Muscle layer of colon (tissue), 2 donors: ENCODE measurements around the gene LAP3.
"Not testable (repeated sequence)": the region's sequence is repeated elsewhere in the genome, so short reads cannot be mapped to it uniquely, and the experiment has no call there.

Experiments used
- H3K27ac ChIP-seq: one replicate; pipeline ENCODE4 v1.7.0; 2013; ENCODE audit warnings: low read depth, mild to moderate bottlenecking, low read length, moderate library complexity
- H3K27me3 ChIP-seq, 2 donors: one replicate each; pipeline ENCODE4 v1.7.0; 2013; ENCODE audit warnings: low read length in 2 of 2, mild to moderate bottlenecking in 2 of 2; ENCODE audit not compliant: insufficient read depth in 2 of 2, control insufficient read depth in 1 of 2
- H3K36me3 ChIP-seq: one replicate; pipeline ENCODE4 v1.7.0; 2013; ENCODE audit warnings: mild to moderate bottlenecking, low read length; ENCODE audit not compliant: insufficient read depth
- H3K4me1 ChIP-seq: one replicate; pipeline ENCODE4 v1.7.0; 2013; ENCODE audit warnings: mild to moderate bottlenecking, low read length; ENCODE audit not compliant: insufficient read depth
- H3K4me3 ChIP-seq, 2 donors: one replicate each; pipeline ENCODE4 v1.7.0; 2013; ENCODE audit warnings: low read length in 2 of 2, low read depth in 1 of 2, mild to moderate bottlenecking in 1 of 2, moderate library complexity in 1 of 2
- H3K9ac ChIP-seq: one replicate; pipeline ENCODE4 v1.7.0; 2013; ENCODE audit warnings: low read length
- H3K9me3 ChIP-seq: one replicate; pipeline ENCODE4 v1.7.0; 2013; ENCODE audit warnings: mild to moderate bottlenecking, low read length
- donor health status: abdominal sarcoma.
- donor health status: Adenocarcinoma of cecum.

Gene LAP3

DNA sequence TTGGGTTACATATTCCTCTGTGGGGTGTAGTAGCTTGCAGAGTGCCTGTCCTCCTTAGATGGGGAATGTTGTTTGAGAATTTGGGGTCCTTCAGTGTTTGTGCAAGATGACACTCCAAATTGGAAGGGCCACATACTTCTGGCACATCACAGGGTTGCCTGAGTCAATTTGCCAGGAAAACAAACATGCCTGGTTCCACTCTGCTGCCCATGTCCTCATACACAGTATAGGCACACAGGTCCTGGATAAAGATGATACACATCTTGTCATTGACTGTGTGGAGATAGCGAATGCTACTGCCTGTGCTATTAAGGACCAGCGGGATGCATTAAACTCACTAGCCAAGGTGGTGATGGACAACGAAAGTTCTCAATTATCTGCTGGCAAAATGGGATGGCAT, 11.2 kb upstream of the LAP3 start:
- no peak overlapping the region for H3K4me3 ChIP-seq
- H3K27me3 ChIP-seq, result no peaks in the 10 kb centered on the region
- no peaks in the 10 kb centered on the region for H3K9me3 ChIP-seq
- no peak overlapping the region for H3K27ac ChIP-seq
- H3K4me1 ChIP-seq, result no peaks in the 10 kb centered on the region
- H3K9ac ChIP-seq, result no peak overlapping the region
- no peaks in the 10 kb centered on the region for H3K36me3 ChIP-seq

DNA sequence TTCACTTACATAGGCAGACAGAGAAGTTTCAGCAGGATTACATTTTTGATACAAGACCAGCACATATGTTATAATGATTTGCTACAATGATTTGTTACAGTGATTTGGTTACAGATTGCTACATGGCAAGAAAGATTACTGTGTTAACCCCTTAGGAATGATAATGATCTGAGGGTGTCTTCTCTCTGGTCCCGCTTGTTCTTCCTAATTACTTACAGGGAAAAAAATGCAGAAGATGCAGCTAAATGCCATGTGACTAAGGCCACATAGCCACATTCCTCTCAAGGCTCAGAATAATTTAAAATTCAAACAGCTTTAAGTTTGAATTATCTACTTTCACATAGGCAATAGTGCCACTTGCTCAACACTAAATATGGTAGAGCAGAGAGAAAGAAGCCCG, 9.7 kb upstream of the LAP3 start:
- no peak overlapping the region for H3K27ac ChIP-seq
- H3K4me1 ChIP-seq, result no peaks in the 10 kb centered on the region
- H3K27me3 ChIP-seq, result no peaks in the 10 kb centered on the region
- no peak overlapping the region for H3K4me3 ChIP-seq
- H3K9me3 ChIP-seq, result no peaks in the 10 kb centered on the region
- no peaks in the 10 kb centered on the region for H3K36me3 ChIP-seq
- no peak overlapping the region for H3K9ac ChIP-seq

DNA sequence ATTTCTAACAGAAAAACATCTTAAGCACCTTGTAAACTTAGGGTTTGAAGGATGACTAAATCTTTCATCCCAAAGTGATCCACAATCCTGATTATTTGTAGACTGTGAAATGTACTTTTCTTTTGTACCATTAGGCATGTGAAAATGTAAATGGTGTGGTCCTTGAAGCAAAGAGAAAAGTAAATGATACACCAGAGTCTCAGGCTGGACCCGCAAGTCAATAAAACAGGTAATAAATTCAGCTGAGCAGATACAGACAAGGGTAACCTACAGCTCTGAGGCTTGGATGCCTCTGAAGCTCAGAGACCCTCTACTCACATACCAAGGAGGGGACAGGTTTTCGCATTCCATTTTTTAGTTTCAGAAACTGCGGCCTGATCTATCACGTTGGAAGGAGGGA, 2.8 kb upstream of the LAP3 start:
- no peaks in the 10 kb centered on the region for H3K9me3 ChIP-seq
- H3K4me3 ChIP-seq, result no peak overlapping the region
- H3K4me1 ChIP-seq, result peaks cover 14% of the 10 kb centered on the region
- no peaks in the 10 kb centered on the region for H3K36me3 ChIP-seq
- no peaks in the 10 kb centered on the region for H3K27me3 ChIP-seq
- no peak overlapping the region for H3K27ac ChIP-seq
- H3K9ac ChIP-seq, result no peak overlapping the region

DNA sequence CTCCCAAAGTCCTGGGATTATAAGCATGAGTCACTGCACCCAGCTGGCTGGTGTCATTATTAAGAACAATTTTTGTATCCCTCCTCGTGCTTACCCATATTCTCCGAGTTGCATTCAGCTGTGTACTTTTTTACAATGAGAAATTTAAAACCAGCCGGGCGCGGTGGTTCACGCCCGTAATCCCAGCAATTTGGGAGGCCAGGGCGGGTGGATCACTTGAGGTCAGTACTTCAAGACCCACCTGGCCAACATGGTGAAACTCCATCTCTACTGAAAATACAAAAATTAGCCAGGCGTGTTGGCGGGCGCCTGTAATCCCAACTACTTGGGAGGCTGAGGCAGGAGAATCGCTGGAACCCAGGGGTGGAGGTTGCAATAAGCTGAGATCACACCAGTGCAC, 1.8 kb upstream of the LAP3 start:
- H3K36me3 ChIP-seq, H3K27me3 ChIP-seq, H3K27ac ChIP-seq, H3K9me3 ChIP-seq, H3K9ac ChIP-seq, H3K4me3 ChIP-seq: not testable (repeated sequence)
- peaks cover 14% of the 10 kb centered on the region for H3K4me1 ChIP-seq

DNA sequence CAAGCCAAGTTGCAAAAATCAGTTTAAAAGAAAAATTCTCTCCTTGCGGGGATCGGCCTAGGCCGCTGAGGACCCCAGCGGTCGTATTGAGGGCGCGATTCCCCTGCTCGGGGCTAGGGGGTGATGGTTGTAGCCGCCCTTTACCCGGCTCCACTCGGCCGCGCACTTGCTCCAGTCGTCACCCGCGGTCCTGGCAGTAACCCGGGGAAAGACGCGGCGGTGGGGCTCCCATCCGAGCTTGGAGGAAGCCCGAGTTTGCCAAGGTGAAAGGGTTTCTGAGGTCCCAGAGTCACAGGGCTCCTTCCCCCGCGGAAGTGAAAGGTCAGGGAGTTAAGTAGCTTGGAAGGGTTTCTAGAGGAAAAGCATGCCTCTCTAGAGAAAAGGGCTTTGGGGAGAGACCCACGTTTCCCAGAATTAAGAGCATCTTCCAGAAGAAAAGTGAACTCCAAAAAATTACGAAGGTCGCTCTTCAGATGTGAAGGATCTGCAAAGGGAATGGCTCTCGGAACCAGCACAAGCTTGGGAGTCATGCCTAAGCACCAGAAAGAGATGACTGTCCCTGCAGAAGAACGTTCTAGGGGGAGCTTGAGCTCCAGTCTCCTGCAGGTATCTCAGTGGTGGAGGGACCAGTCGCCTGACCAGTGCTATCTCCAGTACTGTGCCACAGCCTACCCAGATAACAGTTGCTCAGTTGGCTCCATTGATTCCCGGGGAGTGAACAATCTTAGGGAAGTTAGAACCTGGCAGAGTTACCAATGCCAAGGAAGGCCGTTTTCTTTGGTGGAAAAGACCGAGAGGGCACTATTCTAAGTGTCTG, 875 bp downstream of the LAP3 start:
- no peaks in the 10 kb centered on the region for H3K27me3 ChIP-seq
- H3K4me3 ChIP-seq, result peak overlapping the region; percentile 84 to 96
- H3K4me1 ChIP-seq, result peaks cover 14% of the 10 kb centered on the region
- H3K27ac ChIP-seq, result peak overlapping the region; percentile 100
- H3K9me3 ChIP-seq, result no peaks in the 10 kb centered on the region
- H3K9ac ChIP-seq, result peak overlapping the region; percentile 1
- H3K36me3 ChIP-seq, result peaks cover 21% of the 10 kb centered on the region

DNA sequence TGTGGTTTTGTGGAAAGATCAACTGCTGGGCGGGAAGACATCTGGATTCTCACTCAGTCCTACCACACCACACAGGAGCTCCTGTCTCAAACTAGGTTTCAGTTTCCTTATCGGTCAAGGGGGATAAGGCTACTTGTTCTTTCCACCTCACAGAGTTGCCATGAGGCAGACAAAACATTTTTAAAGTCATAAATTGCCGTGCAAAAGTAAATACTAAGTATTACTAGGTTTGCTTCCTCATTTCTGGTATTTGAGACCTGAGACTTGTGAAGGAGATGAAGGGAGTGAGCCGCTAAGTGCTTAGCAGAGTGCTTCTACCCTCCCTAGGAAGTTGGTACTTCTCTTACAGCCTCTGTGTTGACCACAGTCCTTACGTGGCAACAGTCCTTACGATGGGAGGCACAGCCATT, 1.5 kb downstream of the LAP3 start:
- H3K4me3 ChIP-seq, result peak overlapping the region in 1 of 2 donors; percentile 84
- H3K9ac ChIP-seq, result peak overlapping the region; percentile 1
- H3K9me3 ChIP-seq, result no peaks in the 10 kb centered on the region
- H3K4me1 ChIP-seq, result peaks cover 14% of the 10 kb centered on the region
- peaks cover 27% of the 10 kb centered on the region for H3K36me3 ChIP-seq
- no peaks in the 10 kb centered on the region for H3K27me3 ChIP-seq
- peak overlapping the region; percentile 100 for H3K27ac ChIP-seq

DNA sequence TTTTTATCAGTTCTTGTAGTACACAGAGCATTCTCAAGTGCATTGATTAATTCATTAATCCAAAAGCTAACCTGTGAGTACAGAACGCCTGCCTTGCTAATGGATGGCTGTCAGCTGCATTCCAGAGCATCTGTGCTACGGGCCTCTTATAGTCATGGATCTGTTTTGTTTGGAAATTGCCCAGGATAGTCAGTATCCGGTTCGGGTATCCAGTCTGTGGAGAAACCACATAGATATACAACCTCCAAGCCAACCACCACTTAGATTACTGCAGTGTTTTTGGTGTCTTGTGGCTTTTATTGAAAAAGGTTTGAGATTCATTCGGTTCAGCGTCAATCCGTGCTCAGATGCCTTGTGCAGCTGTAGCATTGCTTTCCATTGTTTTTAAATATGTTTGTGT, 4.0 kb downstream of the LAP3 start:
- Histone ChIP-seq H3K9ac (no peak overlapping the region), H3K27me3 (no peaks in the 10 kb centered on the region), H3K4me3 (no peak overlapping the region), H3K27ac (no peak overlapping the region), H3K4me1 (peaks cover 14% of the 10 kb centered on the region), H3K36me3 (peaks cover 52% of the 10 kb centered on the region), H3K9me3 (no peaks in the 10 kb centered on the region)

DNA sequence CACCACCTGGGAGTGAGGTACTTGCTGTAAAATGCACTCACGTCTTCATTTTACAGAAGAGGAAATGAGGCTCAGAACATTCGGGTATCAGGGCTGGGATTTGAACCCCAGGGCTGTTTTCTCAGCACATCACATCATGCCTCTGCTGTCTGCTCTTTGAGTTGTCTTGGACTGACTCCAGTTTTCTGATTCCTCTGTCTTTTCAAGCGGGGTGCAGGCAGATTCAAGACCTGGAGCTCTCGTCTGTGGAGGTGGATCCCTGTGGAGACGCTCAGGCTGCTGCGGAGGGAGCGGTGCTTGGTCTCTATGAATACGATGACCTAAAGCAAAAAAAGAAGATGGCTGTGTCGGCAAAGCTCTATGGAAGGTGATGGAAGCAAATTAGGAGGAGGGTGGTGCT, 6.3 kb downstream of the LAP3 start:
- no peak overlapping the region for H3K4me3 ChIP-seq
- H3K4me1 ChIP-seq, result peaks cover 9% of the 10 kb centered on the region
- no peak overlapping the region for H3K27ac ChIP-seq
- peaks cover 64% of the 10 kb centered on the region for H3K36me3 ChIP-seq
- no peak overlapping the region for H3K9ac ChIP-seq
- H3K9me3 ChIP-seq, result no peaks in the 10 kb centered on the region
- H3K27me3 ChIP-seq, result no peaks in the 10 kb centered on the region

DNA sequence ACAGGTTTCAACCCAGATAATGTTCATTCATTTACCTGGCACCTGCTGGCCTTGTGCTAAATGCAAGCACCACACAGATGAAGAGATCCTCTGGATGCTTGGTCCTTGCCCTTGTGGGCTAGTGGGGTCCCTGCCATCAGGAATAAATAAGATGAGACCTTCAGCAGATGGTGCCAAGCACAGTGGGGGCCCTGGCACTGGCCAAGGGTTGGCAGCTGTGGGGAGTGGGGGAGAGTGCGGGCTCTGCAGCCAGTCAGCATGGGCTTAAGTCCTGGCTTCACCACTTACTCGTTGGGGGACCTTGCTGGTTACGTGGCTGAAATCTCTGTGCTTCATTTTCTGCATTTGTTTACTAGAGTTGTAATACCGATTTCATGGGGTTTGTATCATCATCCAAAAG, 6.9 kb downstream of the LAP3 start:
- H3K9ac ChIP-seq, result no peak overlapping the region
- H3K9me3 ChIP-seq, result no peaks in the 10 kb centered on the region
- no peaks in the 10 kb centered on the region for H3K27me3 ChIP-seq
- H3K36me3 ChIP-seq, result peaks cover 64% of the 10 kb centered on the region
- no peak overlapping the region for H3K4me3 ChIP-seq
- no peak overlapping the region for H3K27ac ChIP-seq
- H3K4me1 ChIP-seq, result peaks cover 3% of the 10 kb centered on the region

DNA sequence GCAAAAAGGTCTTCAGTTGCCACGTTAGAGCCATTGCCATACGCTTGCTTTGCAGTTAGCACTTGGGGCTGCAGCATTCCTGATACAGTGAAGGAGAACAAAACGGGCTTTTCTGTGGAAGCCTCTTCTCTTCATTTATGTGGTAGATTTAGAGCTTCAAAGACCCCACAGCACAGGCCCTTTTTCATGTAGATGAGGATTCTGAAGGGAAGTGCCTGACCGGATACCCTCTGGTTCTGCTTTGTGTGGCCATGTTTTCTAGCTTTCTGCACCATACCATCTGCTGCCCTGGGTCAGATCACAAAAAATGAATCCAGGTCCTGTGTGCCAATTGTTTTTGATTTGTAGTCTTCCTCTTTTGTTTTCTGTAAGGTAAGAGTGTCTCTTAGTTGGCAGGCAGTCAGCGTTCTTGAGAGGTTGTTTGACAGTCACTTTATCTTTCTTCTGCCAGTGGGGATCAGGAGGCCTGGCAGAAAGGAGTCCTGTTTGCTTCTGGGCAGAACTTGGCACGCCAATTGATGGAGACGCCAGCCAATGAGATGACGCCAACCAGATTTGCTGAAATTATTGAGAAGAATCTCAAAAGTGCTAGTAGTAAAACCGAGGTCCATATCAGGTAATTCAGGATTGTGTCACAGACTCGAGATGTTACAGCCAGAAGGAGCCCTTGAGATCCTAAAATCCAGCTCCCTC, 7.7 kb downstream of the LAP3 start:
- Histone ChIP-seq H3K27me3 (no peaks in the 10 kb centered on the region), H3K4me3 (no peak overlapping the region), H3K9me3 (no peaks in the 10 kb centered on the region), H3K36me3 (peaks cover 70% of the 10 kb centered on the region), H3K9ac (no peak overlapping the region), H3K4me1 (no peaks in the 10 kb centered on the region), H3K27ac (no peak overlapping the region)

DNA sequence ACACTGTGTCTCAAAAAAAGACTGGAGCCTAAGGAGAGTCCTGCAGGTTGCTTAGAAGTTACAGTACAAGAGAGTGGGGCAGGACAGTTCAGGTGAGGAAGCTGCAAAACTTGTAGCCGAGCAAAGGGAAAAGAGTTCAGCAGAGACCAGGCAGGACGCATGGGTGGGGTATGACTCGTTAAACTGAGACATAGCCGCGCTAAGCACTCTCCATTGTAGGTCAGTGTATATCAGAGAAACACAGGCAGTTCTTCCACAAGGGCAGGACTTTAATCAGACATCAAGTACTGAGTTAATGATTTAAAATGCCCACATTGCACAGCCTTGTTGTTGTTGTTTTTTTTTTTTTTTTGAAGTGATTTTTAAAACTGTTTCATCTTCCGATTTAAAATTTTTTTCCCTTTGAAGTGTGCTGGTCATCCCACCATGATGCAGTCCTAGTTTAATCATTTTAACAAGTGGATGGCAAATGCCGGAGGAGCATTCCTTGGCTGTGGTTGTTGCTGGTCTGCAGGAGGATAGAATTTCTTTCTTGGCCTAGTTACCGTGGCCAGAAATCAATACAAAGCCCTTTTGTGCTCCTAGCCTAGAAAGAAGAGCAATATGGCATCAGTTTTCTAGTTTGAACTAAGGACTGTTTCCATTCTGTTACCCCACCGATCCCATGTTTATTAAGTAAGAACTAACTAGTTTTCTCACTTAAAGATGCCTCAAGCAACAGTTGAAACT, 10.3 kb downstream of the LAP3 start:
- Histone ChIP-seq H3K27me3 (no peaks in the 10 kb centered on the region), H3K9ac (no peak overlapping the region), H3K27ac (no peak overlapping the region), H3K9me3 (no peaks in the 10 kb centered on the region), H3K4me1 (no peaks in the 10 kb centered on the region), H3K36me3 (peaks cover 62% of the 10 kb centered on the region), H3K4me3 (no peak overlapping the region)
